NCI-H2107 treated with DMSO at 0.1 percent for 48 hours (cell line): Measurements from ENCODE around the gene CLIP2.
"Not testable (repeated sequence)": the region's sequence is repeated elsewhere in the genome, so short reads cannot be mapped to it uniquely, and the experiment has no call there.

Experiments
- DNase-seq: peaks from one replicate; lab custom pipeline; 2025; ENCODE audit not compliant: unreplicated experiment; lab: John Stamatoyannopoulos, UW

CLIP2 gene

GRCh38 chr7:74297516-74298233, 8.5 kb downstream of the CLIP2 start:
- DNase-seq = no peak

- no peak for DNase-seq
Measured at GRCh38 chr7:74299401-74299800, 10.2 kb downstream of the CLIP2 start.

GRCh38 chr7:74300926-74301325, 11.7 kb downstream of the CLIP2 start:
- no peak for DNase-seq

DNA sequence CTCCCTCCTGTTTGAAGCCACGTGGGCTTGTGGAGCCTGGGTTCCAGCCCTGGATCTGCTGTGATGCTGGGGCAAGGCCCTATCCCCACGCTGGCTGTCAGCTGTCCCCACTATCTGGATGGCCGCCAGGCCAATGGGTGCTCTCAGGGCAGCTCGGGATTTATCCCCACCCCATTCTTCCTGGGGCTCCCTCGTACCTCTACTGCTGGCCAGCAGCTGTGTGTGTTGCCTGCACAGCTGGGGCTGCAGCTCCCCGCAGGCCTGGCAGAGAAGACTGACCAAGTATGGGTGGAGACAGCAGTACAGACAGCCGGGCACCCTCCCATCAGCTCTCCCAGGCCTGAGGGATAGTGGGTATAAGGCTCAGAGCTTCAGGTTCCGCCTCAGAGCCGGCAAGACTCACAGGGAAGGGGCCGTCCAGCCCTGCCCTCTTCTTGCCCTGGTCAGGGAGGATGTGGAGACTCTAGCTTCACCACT, 13.6 kb downstream of the CLIP2 start:
- DNase-seq = no peak

DNA sequence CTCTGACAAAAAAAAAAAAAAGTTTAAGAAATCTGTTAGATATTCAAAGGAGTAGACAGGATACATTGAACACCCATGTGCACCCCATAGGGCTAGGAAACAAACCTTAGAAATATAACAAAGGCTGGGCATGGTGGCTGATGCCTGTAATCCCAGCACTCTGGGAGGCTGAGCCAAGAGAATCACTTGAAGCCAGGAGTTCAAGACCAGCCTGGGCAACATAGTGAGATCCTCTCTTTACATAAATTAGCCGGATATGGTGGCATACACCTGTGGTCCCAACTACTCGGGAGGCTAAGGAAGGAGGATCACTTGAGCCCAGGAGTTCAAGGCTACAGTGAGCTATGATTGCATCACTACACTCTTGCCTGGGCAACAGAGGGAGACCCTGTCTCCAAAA, 15.3 kb downstream of the CLIP2 start:
- no peak for DNase-seq

GRCh38 chr7:74306004-74306729, 17.0 kb downstream of the CLIP2 start:
- DNase-seq = no peak

- DNase-seq = peak; percentile 7
Measured at GRCh38 chr7:74306730-74307469, 17.7 kb downstream of the CLIP2 start.

- DNase-seq = no peak
Measured at GRCh38 chr7:74307738-74308505, 18.7 kb downstream of the CLIP2 start.

DNA sequence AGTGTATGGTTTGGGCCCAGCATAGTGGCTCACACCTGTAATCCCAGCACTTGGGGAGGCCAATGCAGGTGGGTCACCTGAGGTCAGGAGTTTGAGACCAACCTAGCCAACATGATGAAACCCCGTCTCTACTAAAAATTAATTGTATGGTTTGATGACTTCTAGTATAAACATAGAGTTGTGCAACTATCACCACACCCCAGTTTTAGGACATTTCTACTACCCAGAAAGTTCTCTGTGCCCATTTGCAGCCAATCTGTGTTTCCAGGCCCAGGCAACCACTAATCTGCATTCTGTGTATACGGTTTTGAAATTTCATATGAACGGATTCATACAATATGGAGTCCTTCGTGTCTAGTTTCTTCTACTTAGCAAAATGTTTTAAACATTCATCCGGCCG, 20.0 kb downstream of the CLIP2 start:
- DNase-seq = no peak

GRCh38 chr7:74311305-74311744, 22.1 kb downstream of the CLIP2 start:
- no peak for DNase-seq

DNA sequence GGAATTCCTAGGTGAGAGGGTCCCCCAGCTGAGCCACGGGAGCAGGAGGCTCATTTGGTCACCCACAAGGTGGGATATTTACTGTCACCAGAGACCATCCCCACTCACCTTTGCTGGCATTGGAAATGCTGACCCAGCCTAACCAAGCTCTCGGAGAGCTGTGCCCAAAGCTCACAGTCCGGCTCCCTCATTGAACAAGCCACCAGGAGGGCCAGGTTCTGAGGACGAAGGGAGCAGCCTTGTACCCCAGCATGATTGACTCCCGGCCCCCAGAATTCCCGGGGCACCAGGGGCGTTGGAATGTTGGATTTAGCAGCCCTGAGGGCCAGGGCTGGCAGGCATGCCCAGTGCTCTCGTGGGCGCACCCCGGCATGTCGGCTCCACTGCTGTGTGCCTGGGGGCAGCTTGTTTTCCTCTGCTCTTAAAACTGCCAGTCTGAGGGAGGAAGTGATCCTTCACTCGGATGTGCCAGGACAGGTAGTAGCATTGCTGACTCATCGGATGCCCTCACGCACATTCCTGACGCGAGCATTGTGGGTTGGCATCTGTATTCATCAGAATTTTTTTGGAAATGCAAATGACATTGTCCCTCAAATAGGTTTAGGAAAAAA, 23.3 kb downstream of the CLIP2 start:
- DNase-seq = no peak

GRCh38 chr7:74315891-74316290, 26.7 kb downstream of the CLIP2 start:
- not testable (repeated sequence) for DNase-seq

- no peak for DNase-seq
Measured at GRCh38 chr7:74317146-74317782, 28.1 kb downstream of the CLIP2 start.

DNA sequence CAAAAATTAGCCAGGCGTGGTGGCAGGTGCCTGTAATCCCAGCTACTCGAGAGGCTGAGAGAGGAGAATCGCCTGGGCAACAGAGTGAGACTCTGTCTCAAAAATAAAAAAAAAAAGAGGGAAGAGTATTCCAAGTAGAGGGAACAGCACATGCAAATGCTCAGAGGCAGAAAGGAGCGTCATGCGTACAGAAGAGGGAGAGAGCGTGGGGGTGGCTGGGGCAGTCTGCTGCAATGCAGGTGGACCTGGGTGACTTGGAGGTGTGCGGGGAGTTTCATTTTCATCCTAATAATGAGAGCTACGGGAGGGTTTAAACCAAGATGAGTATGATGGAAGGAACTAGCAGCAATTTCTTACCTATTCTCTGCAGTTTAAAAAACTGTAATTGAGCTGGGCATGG, 28.8 kb downstream of the CLIP2 start:
- no peak for DNase-seq

- DNase-seq = no peak
Measured at GRCh38 chr7:74320645-74321221, 31.5 kb downstream of the CLIP2 start.

DNA sequence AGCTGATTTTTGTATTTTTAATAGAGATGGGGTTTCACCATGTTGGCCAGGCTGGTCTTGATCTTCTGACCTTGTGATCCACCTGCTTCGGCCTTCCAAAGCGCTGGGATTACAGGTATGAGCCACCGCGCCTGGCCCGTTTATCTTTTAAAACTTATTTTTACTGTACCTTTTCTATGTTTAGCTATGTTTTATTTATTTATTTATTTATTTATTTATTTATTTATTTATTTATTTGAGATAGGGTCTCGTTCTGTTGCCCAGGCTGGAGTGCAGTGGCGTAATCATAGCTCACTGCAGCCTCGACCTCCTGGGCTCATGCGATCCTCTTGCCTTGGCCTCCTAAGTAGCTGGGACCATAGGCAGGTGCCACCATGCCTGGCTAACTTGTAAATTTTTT, 33.7 kb downstream of the CLIP2 start:
- DNase-seq = not testable (repeated sequence)

DNA sequence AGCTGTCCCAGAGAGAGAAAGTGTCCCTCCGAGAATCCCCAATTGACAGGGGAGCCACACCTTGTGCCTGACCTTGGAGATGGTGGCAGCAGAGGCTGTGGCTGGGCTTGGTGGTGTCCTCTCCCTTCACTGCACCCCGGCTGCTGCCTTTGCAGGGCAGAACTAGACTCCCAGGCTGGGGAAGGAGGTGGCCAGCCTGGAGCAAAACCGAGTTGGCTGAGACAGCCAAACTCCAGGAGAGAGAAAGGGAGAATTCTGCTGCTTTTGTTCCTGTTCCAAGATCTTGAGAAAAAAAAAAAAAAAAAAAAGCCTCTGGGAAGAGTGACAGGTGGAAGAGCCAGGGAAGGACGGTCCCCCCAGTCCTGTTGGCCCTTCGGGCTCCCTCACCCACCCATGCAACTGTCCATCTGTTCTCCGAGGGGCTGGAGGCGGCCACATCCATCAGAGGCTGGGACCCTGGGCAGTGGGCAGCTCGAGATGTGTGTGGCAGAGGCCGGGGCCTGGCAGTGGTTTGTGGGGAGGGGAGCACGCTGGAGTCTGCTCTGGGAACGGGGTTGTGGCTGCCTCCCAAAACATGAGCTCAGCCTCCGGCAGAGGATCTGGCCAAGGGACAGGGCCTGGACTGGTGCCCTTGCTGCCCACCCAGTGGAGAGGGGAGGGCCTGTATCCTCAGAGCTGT, 35.5 kb downstream of the CLIP2 start:
- no peak for DNase-seq

DNA sequence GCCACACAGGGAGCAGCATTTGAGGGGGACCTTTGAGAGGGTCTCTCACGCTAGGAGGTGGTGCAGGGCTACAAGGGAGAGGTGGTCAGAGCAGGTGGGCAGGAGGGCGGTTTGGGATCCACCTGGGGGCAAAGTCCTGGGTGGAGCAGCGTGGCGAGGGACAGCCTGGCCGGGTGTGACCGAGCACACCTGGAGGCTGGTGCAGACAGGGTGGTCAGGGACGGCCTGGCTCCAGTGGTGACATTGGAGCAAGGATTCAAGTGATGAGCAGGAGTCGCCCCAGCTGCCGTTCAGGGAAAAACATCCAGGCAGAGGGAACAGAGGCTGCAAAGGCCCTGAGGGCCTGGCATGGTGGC, 36.0 kb downstream of the CLIP2 start:
- no peak for DNase-seq

- no peak for DNase-seq
Measured at GRCh38 chr7:74329225-74329624, 40.0 kb downstream of the CLIP2 start.
